KMS-11 (cell line): ENCODE results near the gene SIVA1.

Source experiments
- H2AFZ ChIP-seq: fragments of 200-600 bp; sonication (generic); 2 replicates; pipeline ENCODE4 v1.6.1; 2016; ENCODE audit warnings: antibody characterized with exemption, mixed run types, low read depth
- H3K27ac ChIP-seq: fragments of 200-600 bp; sonication (generic); 2 replicates; pipeline ENCODE4 v1.6.1; 2016; ENCODE audit warnings: mild to moderate bottlenecking, mixed run types
- H3K27me3 ChIP-seq: fragments of 200-600 bp; sonication (generic); 2 replicates; pipeline ENCODE4 v1.6.1; 2017; ENCODE audit warnings: mild to moderate bottlenecking, low read depth, mixed run types, moderate library complexity; ENCODE audit not compliant: insufficient read depth
- H3K36me3 ChIP-seq: fragments of 200-600 bp; sonication (generic); 2 replicates; pipeline ENCODE4 v1.6.1; 2017; ENCODE audit warnings: mild to moderate bottlenecking, mixed run types; ENCODE audit not compliant: insufficient read depth
- H3K4me1 ChIP-seq: fragments of 200-600 bp; sonication (generic); 2 replicates; pipeline ENCODE4 v1.6.1; 2016; ENCODE audit warnings: mild to moderate bottlenecking, low read depth, mixed run types; ENCODE audit not compliant: poor library complexity, severe bottlenecking
- H3K4me2 ChIP-seq: fragments of 200-600 bp; sonication (generic); 2 replicates; pipeline ENCODE4 v1.7.0; 2016; ENCODE audit warnings: mild to moderate bottlenecking, mixed run types
- H3K4me3 ChIP-seq: fragments of 200-600 bp; sonication (generic); IDR thresholded peaks from 2 replicates; pipeline ENCODE4 v1.6.1; 2017; ENCODE audit warnings: low read depth, low read length, mixed read lengths; ENCODE audit not compliant: insufficient read depth
- H3K79me2 ChIP-seq: fragments of 200-600 bp; sonication (generic); 2 replicates; pipeline ENCODE4 v1.6.1; 2016; ENCODE audit warnings: low read depth, mixed run types; ENCODE audit not compliant: insufficient read depth
- H3K9ac ChIP-seq: fragments of 200-600 bp; sonication (generic); 2 replicates; pipeline ENCODE4 v1.6.1; 2016; ENCODE audit warnings: mild to moderate bottlenecking, mixed run types
- H4K20me1 ChIP-seq: fragments of 200-600 bp; sonication (generic); 2 replicates; pipeline ENCODE4 v1.6.1; 2016; ENCODE audit warnings: mild to moderate bottlenecking, mixed run types; ENCODE audit not compliant: insufficient read depth
- CTCF ChIP-seq: fragments of 200-600 bp; sonication (generic); conservative IDR thresholded peaks from 2 replicates; pipeline ENCODE4 v1.6.1; 2017; ENCODE audit warnings: low read depth, mild to moderate bottlenecking, antibody characterized with exemption, low read length, moderate library complexity, mixed read lengths

The SIVA1 gene

GRCh38 chr14:104715416-104715815, 37.5 kb upstream of the SIVA1 start:
- H3K4me2 ChIP-seq, result no peak overlapping the region
- H3K4me3 ChIP-seq, result no peak overlapping the region
- H2AFZ ChIP-seq, result no peak overlapping the region
- H4K20me1 ChIP-seq, result no peaks in the 10 kb centered on the region
- no peaks in the 10 kb centered on the region for H3K27me3 ChIP-seq
- H3K4me1 ChIP-seq, result no peaks in the 10 kb centered on the region
- no peak overlapping the region for H3K27ac ChIP-seq
- H3K9ac ChIP-seq, result no peak overlapping the region
- TF ChIP-seq CTCF, result no peak
- H3K36me3 ChIP-seq, result no peaks in the 10 kb centered on the region
- no peaks in the 10 kb centered on the region for H3K79me2 ChIP-seq

GRCh38 chr14:104715871-104716270, 37.1 kb upstream of the SIVA1 start:
- no peak overlapping the region for H3K9ac ChIP-seq

GRCh38 chr14:104717137-104717536, 35.8 kb upstream of the SIVA1 start:
- H3K27ac ChIP-seq, result no peak overlapping the region

More at GRCh38 chr14:104715871-104716270, 37.1 kb upstream of the SIVA1 start:
- TF ChIP-seq CTCF, result no peak
- Histone ChIP-seq H3K79me2 (no peaks in the 10 kb centered on the region), H3K36me3 (no peaks in the 10 kb centered on the region), H3K4me3 (no peak overlapping the region), H3K27ac (no peak overlapping the region), H3K27me3 (no peaks in the 10 kb centered on the region), H3K4me2 (no peak overlapping the region), H4K20me1 (no peaks in the 10 kb centered on the region), H2AFZ (no peak overlapping the region), H3K4me1 (no peaks in the 10 kb centered on the region)

GRCh38 chr14:104717646-104718045, 35.3 kb upstream of the SIVA1 start:
- Histone ChIP-seq H3K27ac (no peak overlapping the region), H2AFZ (no peak overlapping the region), H3K9ac (no peak overlapping the region), H3K4me1 (no peaks in the 10 kb centered on the region), H3K4me3 (no peak overlapping the region), H4K20me1 (no peaks in the 10 kb centered on the region), H3K4me2 (no peak overlapping the region), H3K27me3 (no peaks in the 10 kb centered on the region), H3K79me2 (no peaks in the 10 kb centered on the region), H3K36me3 (no peaks in the 10 kb centered on the region)
- TF ChIP-seq CTCF, result no peak

More at GRCh38 chr14:104717137-104717536, 35.8 kb upstream of the SIVA1 start:
- H4K20me1 ChIP-seq, result no peaks in the 10 kb centered on the region
- no peak overlapping the region for H3K4me2 ChIP-seq
- no peaks in the 10 kb centered on the region for H3K79me2 ChIP-seq
- no peaks in the 10 kb centered on the region for H3K27me3 ChIP-seq
- no peak for TF ChIP-seq CTCF
- H2AFZ ChIP-seq, result no peak overlapping the region
- no peaks in the 10 kb centered on the region for H3K4me1 ChIP-seq
- H3K9ac ChIP-seq, result no peak overlapping the region
- no peak overlapping the region for H3K4me3 ChIP-seq
- H3K36me3 ChIP-seq, result no peaks in the 10 kb centered on the region
